HG03432 (cell line): ENCODE measurements around the gene KANSL1.
"Not testable (repeated sequence)": the region's sequence is repeated elsewhere in the genome, so short reads cannot be mapped to it uniquely, and the experiment has no call there.

Experiments
- ATAC-seq: cut with Tn5 transposase; IDR thresholded peaks from one replicate; pipeline ENCODE4 v1.9.1; 2021; ENCODE audit warnings: mild to moderate bottlenecking, moderate library complexity; ENCODE audit not compliant: unreplicated experiment

The KANSL1 gene

GRCh38 chr17:46120078-46120477, 73.2 kb downstream of the KANSL1 start:
- ATAC-seq = no peak

- ATAC-seq = no peak
Measured at GRCh38 chr17:46118964-46119363, 74.3 kb downstream of the KANSL1 start.

- no peak for ATAC-seq
Measured at GRCh38 chr17:46117850-46118696, 75.2 kb downstream of the KANSL1 start.

- ATAC-seq = no peak
Measured at GRCh38 chr17:46117117-46117516, 76.1 kb downstream of the KANSL1 start.

GRCh38 chr17:46115699-46116098, 77.5 kb downstream of the KANSL1 start:
- ATAC-seq = no peak

- ATAC-seq = not testable (repeated sequence)
Measured at GRCh38 chr17:46111236-46111635, 82.0 kb downstream of the KANSL1 start.

- ATAC-seq = no peak
Measured at GRCh38 chr17:46110219-46110618, 83.0 kb downstream of the KANSL1 start.

- ATAC-seq = no peak
Measured at GRCh38 chr17:46109603-46110189, 83.5 kb downstream of the KANSL1 start.

- ATAC-seq = no peak
Measured at GRCh38 chr17:46108550-46109110, 84.6 kb downstream of the KANSL1 start.

GRCh38 chr17:46108120-46108519, 85.1 kb downstream of the KANSL1 start:
- no peak for ATAC-seq

GRCh38 chr17:46106966-46107644, 86.1 kb downstream of the KANSL1 start:
- ATAC-seq = no peak

GRCh38 chr17:46102806-46103205, 90.4 kb downstream of the KANSL1 start:
- not testable (repeated sequence) for ATAC-seq

- ATAC-seq = not testable (repeated sequence)
Measured at GRCh38 chr17:46101785-46102617, 91.2 kb downstream of the KANSL1 start.

- ATAC-seq = no peak
Measured at GRCh38 chr17:46100590-46100989, 92.6 kb downstream of the KANSL1 start.

GRCh38 chr17:46099865-46100264, 93.4 kb downstream of the KANSL1 start:
- ATAC-seq = no peak

GRCh38 chr17:46097497-46097896, 95.7 kb downstream of the KANSL1 start:
- ATAC-seq = no peak

- ATAC-seq = no peak
Measured at GRCh38 chr17:46092991-46093390, 100.2 kb downstream of the KANSL1 start.

- ATAC-seq = no peak
Measured at GRCh38 chr17:46090871-46091270, 102.4 kb downstream of the KANSL1 start.

- no peak for ATAC-seq
Measured at GRCh38 chr17:46089389-46089965, 103.8 kb downstream of the KANSL1 start.

GRCh38 chr17:46088595-46088994, 104.6 kb downstream of the KANSL1 start:
- no peak for ATAC-seq
